ENCODE data around the gene OLIG2.

The OLIG2 gene

GRCh38 chr21:33019885-33020557 lies 5.7 kb upstream of the OLIG2 start:
- no peak for DNase-seq (ENCODE audit: low read depth)

DNA sequence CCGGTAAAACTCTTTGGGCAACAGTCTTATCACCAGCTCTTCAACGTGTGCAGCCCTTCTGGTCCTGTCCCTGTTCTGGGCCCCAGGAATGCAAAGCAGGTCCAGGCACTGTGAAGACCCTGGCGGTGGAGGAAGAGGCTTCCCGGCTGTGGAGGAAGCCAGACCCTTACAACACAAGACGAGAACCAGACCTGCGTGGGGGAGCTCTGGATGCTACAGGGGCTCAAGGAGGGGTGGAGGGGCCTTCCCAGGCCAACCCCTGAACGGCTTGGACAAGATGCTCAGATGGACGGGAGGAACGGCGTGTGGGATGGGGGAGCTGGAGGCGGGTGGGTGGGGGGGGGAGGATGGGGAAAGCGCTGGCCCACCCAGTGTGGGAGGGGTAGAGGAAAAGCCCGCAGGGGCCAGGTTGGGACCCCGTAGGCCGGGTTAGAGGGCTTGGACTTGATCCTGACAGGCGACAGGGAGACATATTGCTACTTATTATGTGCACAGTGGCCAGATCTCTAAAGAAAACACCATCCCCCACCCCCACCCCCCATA lies 5.1 kb upstream of the OLIG2 start:
- no peak for DNase-seq (ENCODE audit: low read depth)

- no peak for DNase-seq (ENCODE audit: low read depth)
Observed at GRCh38 chr21:33021150-33021549, 4.6 kb upstream of the OLIG2 start.

GRCh38 chr21:33021667-33022066 lies 4.1 kb upstream of the OLIG2 start:
- DNase-seq (ENCODE audit: low read depth): no peak

DNA sequence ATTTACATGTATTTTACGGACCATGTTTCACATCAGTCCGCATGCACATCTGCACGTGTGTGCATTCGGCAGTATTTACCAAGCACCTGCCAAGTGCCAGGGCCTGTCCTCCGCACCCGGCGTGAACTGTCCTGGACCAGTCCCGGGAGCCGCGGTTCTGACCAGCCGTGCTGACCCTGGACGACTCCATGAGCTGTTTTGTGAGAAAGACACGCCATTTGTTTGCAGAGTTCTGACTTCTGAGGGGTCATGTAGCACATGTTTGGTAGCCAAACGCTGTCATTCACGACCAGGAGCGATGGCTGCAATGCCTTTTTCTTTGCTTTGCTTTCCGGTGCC lies 3.3 kb upstream of the OLIG2 start:
- DNase-seq (ENCODE audit: low read depth): no peak

DNA sequence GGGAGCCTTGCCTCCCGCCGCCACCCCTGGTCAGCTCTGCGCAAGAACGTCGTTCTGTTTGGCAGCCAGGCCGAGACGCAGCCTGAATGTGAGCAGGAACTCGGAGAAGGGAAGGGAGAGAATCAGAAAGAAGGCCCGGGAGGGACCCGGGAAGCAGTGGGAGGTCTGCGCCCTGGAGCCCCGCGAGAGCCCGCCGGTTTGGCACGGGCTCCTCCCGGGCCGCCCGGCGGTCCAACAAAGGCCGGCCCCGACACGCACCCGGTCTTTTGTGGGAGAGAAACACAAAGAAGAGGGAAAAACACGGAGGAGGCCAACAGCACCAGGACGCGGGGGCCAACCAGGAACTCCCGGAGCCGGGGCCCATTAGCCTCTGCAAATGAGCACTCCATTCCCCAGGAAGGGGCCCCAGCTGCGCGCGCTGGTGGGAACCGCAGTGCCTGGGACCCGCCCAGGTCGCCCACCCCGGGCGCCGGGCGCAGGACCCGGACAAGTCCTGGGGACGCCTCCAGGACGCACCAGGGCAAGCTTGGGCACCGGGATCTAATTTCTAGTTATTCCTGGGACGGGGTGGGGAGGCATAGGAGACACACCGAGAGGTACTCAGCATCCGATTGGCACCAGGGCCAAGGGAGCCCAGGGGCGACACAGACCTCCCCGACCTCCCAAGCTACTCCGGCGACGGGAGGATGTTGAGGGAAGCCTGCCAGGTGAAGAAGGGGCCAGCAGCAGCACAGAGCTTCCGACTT lies 2.7 kb upstream of the OLIG2 start:
- no peak for DNase-seq (ENCODE audit: low read depth)

DNA sequence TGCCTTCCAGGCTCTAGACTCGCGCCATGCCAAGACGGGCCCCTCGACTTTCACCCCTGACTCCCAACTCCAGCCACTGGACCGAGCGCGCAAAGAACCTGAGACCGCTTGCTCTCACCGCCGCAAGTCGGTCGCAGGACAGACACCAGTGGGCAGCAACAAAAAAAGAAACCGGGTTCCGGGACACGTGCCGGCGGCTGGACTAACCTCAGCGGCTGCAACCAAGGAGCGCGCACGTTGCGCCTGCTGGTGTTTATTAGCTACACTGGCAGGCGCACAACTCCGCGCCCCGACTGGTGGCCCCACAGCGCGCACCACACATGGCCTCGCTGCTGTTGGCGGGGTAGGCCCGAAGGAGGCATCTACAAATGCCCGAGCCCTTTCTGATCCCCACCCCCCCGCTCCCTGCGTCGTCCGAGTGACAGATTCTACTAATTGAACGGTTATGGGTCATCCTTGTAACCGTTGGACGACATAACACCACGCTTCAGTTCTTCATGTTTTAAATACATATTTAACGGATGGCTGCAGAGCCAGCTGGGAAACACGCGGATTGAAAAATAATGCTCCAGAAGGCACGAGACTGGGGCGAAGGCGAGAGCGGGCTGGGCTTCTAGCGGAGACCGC lies 2.0 kb upstream of the OLIG2 start:
- no peak for DNase-seq (ENCODE audit: low read depth)

DNA sequence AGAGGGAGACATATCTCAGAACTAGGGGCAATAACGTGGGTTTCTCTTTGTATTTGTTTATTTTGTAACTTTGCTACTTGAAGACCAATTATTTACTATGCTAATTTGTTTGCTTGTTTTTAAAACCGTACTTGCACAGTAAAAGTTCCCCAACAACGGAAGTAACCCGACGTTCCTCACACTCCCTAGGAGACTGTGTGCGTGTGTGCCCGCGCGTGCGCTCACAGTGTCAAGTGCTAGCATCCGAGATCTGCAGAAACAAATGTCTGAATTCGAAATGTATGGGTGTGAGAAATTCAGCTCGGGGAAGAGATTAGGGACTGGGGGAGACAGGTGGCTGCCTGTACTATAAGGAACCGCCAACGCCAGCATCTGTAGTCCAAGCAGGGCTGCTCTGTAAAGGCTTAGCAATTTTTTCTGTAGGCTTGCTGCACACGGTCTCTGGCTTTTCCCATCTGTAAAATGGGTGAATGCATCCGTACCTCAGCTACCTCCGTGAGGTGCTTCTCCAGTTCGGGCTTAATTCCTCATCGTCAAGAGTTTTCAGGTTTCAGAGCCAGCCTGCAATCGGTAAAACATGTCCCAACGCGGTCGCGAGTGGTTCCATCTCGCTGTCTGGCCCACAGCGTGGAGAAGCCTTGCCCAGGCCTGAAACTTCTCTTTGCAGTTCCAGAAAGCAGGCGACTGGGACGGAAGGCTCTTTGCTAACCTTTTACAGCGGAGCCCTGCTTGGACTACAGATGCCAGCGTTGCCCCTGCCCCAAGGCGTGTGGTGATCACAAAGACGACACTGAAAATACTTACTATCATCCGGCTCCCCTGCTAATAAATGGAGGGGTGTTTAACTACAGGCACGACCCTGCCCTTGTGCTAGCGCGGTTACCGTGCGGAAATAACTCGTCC lies 1.3 kb upstream of the OLIG2 start:
- no peak for DNase-seq (ENCODE audit: low read depth)

DNA sequence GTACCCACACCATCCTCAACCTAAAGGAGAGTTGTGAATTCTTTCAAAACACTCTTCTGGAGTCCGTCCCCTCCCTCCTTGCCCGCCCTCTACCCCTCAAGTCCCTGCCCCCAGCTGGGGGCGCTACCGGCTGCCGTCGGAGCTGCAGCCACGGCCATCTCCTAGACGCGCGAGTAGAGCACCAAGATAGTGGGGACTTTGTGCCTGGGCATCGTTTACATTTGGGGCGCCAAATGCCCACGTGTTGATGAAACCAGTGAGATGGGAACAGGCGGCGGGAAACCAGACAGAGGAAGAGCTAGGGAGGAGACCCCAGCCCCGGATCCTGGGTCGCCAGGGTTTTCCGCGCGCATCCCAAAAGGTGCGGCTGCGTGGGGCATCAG lies 638 bp upstream of the OLIG2 start:
- no peak for DNase-seq (ENCODE audit: low read depth)

DNA sequence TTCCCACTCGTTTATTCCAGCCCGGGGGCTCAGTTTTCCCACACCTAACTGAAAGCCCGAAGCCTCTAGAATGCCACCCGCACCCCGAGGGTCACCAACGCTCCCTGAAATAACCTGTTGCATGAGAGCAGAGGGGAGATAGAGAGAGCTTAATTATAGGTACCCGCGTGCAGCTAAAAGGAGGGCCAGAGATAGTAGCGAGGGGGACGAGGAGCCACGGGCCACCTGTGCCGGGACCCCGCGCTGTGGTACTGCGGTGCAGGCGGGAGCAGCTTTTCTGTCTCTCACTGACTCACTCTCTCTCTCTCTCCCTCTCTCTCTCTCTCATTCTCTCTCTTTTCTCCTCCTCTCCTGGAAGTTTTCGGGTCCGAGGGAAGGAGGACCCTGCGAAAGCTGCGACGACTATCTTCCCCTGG lies 716 bp downstream of the OLIG2 start:
- no peak for DNase-seq (ENCODE audit: low read depth)

DNA sequence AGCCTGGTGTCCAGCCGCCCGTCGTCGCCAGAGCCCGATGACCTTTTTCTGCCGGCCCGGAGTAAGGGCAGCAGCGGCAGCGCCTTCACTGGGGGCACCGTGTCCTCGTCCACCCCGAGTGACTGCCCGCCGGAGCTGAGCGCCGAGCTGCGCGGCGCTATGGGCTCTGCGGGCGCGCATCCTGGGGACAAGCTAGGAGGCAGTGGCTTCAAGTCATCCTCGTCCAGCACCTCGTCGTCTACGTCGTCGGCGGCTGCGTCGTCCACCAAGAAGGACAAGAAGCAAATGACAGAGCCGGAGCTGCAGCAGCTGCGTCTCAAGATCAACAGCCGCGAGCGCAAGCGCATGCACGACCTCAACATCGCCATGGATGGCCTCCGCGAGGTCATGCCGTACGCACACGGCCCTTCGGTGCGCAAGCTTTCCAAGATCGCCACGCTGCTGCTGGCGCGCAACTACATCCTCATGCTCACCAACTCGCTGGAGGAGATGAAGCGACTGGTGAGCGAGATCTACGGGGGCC lies 1.2 kb downstream of the OLIG2 start:
- no peak for DNase-seq (ENCODE audit: low read depth)

DNA sequence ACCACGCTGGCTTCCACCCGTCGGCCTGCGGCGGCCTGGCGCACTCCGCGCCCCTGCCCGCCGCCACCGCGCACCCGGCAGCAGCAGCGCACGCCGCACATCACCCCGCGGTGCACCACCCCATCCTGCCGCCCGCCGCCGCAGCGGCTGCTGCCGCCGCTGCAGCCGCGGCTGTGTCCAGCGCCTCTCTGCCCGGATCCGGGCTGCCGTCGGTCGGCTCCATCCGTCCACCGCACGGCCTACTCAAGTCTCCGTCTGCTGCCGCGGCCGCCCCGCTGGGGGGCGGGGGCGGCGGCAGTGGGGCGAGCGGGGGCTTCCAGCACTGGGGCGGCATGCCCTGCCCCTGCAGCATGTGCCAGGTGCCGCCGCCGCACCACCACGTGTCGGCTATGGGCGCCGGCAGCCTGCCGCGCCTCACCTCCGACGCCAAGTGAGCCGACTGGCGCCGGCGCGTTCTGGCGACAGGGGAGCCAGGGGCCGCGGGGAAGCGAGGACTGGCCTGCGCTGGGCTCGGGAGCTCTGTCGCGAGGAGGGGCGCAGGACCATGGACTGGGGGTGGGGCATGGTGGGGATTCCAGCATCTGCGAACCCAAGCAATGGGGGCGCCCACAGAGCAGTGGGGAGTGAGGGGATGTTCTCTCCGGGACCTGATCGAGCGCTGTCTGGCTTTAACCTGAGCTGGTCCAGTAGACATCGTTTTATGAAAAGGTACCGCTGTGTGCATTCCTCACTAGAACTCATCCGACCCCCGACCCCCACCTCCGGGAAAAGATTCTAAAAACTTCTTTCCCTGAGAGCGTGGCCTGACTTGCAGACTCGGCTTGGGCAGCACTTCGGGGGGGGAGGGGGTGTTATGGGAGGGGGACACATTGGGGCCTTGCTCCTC lies 1.9 kb downstream of the OLIG2 start:
- DNase-seq (ENCODE audit: low read depth): no peak

DNA sequence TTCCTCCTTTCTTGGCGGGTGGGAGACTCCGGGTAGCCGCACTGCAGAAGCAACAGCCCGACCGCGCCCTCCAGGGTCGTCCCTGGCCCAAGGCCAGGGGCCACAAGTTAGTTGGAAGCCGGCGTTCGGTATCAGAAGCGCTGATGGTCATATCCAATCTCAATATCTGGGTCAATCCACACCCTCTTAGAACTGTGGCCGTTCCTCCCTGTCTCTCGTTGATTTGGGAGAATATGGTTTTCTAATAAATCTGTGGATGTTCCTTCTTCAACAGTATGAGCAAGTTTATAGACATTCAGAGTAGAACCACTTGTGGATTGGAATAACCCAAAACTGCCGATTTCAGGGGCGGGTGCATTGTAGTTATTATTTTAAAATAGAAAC lies 2.5 kb downstream of the OLIG2 start:
- no peak for DNase-seq (ENCODE audit: low read depth)

DNA sequence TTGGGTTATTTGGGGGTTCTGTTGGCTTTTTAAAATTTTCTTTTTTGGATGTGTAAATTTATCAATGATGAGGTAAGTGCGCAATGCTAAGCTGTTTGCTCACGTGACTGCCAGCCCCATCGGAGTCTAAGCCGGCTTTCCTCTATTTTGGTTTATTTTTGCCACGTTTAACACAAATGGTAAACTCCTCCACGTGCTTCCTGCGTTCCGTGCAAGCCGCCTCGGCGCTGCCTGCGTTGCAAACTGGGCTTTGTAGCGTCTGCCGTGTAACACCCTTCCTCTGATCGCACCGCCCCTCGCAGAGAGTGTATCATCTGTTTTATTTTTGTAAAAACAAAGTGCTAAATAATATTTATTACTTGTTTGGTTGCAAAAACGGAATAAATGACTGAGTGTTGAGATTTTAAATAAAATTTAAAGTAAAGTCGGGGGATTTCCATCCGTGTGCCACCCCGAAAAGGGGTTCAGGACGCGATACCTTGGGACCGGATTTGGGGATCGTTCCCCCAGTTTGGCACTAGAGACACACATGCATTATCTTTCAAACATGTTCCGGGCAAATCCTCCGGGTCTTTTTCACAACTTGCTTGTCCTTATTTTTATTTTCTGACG lies 3.1 kb downstream of the OLIG2 start:
- no peak for DNase-seq (ENCODE audit: low read depth)

DNA sequence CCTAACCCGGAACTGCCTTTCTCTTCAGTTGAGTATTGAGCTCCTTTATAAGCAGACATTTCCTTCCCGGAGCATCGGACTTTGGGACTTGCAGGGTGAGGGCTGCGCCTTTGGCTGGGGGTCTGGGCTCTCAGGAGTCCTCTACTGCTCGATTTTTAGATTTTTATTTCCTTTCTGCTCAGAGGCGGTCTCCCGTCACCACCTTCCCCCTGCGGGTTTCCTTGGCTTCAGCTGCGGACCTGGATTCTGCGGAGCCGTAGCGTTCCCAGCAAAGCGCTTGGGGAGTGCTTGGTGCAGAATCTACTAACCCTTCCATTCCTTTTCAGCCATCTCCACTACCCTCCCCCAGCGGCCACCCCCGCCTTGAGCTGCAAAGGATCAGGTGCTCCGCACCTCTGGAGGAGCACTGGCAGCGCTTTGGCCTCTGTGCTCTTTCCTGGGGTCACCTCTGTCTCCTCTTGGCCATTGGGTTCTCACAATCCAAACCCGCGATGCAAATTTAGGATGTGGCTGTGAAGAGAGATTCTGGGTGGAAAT lies 3.7 kb downstream of the OLIG2 start:
- DNase-seq (ENCODE audit: low read depth): no peak

DNA sequence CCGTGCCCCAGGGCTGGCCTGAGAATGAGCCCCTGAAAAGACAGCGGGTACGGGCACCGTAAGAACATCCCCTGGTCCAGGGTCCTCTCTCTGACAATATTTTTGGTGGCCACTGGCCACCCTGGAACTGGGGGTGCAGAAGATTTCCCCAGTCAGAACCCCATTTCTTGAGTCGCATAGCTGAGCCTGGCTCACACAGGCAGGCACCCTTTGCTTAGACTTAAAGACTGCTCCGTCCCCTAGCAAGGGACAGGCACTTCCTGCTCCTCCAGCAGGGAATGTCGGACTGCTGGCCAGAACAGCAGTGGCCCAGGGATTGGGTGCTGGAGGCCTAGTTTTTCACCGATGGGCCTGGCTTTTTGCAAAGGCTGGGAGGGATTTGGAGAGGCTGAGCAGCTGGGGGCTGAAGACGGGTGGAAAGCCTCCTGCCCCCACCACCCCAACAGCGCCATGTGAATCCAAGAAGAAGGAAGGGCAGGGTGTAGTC lies 4.3 kb downstream of the OLIG2 start:
- no peak for DNase-seq (ENCODE audit: low read depth)

DNA sequence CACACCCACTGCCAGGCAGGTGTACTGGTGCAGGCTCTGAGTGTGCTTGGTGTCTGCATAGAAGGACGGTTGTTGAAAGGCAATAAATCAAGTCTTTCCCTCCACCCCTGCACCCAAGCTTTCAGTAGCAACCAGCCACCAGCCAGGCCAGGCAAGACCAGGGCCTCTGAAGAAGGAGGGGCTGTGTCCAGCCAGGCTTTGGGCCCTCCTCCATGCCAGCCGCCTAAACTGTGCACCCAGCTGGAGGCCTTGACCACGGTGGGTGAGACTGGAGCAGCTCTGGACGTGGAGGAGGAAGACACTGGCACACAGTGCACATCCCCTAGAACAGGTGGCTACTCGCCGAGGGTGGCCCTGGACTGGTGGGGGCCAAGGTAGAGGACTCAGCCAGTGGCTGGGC lies 4.9 kb downstream of the OLIG2 start:
- DNase-seq (ENCODE audit: low read depth): no peak

- DNase-seq (ENCODE audit: low read depth): no peak
Observed at GRCh38 chr21:33031152-33031911, 5.6 kb downstream of the OLIG2 start.

- DNase-seq (ENCODE audit: low read depth): no peak
Observed at GRCh38 chr21:33032434-33033047, 6.8 kb downstream of the OLIG2 start.
